Fibroblast of villous mesenchyme (primary cell): ENCODE results near the gene VPREB1. TPM values are rescaled to one million over a fixed set of nuclear protein-coding genes. Genes with fewer than 3 reads are reported as not detected.
"Not testable (repeated sequence)": the region's sequence is repeated elsewhere in the genome, so short reads cannot be mapped to it uniquely, and the experiment has no call there.

Source experiments
- DNase-seq: peaks from one replicate; pipeline ENCODE4 v3.0.0-alpha.2; 2010; ENCODE audit warnings: low read depth
- H3K4me3 ChIP-seq: 2 replicates; pipeline ENCODE4 v1.5.1; 2011; ENCODE audit warnings: low read depth, mild to moderate bottlenecking, low read length
- total RNA-seq: library from RNA; depleted of rRNA; stranded (reverse); fragments of >200 nt; gene quantifications from 2 replicates; pipeline ENCODE4 v1.2.3, GENCODE V29; 2012
- TF ChIP-seq, protein P1 (sequence below): IDR thresholded peaks from 2 replicates; pipeline ENCODE4 v1.5.1; 2012; ENCODE audit warnings: low read depth, mild to moderate bottlenecking, low read length; ENCODE audit not compliant: insufficient read depth

The VPREB1 gene
- total RNA-seq, 1 donor = not detected

GRCh38 chr22:22207845-22208564 is 36.6 kb upstream of the VPREB1 start:
- TF ChIP-seq, protein P1, sequence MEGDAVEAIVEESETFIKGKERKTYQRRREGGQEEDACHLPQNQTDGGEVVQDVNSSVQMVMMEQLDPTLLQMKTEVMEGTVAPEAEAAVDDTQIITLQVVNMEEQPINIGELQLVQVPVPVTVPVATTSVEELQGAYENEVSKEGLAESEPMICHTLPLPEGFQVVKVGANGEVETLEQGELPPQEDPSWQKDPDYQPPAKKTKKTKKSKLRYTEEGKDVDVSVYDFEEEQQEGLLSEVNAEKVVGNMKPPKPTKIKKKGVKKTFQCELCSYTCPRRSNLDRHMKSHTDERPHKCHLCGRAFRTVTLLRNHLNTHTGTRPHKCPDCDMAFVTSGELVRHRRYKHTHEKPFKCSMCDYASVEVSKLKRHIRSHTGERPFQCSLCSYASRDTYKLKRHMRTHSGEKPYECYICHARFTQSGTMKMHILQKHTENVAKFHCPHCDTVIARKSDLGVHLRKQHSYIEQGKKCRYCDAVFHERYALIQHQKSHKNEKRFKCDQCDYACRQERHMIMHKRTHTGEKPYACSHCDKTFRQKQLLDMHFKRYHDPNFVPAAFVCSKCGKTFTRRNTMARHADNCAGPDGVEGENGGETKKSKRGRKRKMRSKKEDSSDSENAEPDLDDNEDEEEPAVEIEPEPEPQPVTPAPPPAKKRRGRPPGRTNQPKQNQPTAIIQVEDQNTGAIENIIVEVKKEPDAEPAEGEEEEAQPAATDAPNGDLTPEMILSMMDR = peak; percentile 76
- no peak overlapping the region for H3K4me3 ChIP-seq
- peak; percentile 70 for DNase-seq

- DNase-seq = no peak
- TF ChIP-seq, protein P1 = no peak
- H3K4me3 ChIP-seq = no peak overlapping the region
Measured at GRCh38 chr22:22208652-22209051, 35.9 kb upstream of the VPREB1 start.

- DNase-seq, H3K4me3 ChIP-seq: not testable (repeated sequence)
Measured at GRCh38 chr22:22209080-22209640, 35.4 kb upstream of the VPREB1 start.

- H3K4me3 ChIP-seq = no peak overlapping the region
- TF ChIP-seq, protein P1 = no peak
- peak; percentile 24 for DNase-seq
Measured at GRCh38 chr22:22210375-22210774, 34.2 kb upstream of the VPREB1 start.

GRCh38 chr22:22210889-22211833 is 33.4 kb upstream of the VPREB1 start:
- TF ChIP-seq, protein P1 = no peak
- DNase-seq = no peak
- no peak overlapping the region for H3K4me3 ChIP-seq

- no peak overlapping the region for H3K4me3 ChIP-seq
- DNase-seq = peak; percentile 25
- TF ChIP-seq, protein P1 = no peak
Measured at GRCh38 chr22:22213231-22213630, 31.4 kb upstream of the VPREB1 start.

GRCh38 chr22:22214819-22215329 is 29.7 kb upstream of the VPREB1 start:
- H3K4me3 ChIP-seq = no peak overlapping the region
- DNase-seq = no peak
- TF ChIP-seq, protein P1 = no peak
